Right forelimb (tissue), 1 donor: ENCODE results near the gene TCIRG1.

Experiments used
- DNase-seq: peaks from one replicate; pipeline ENCODE4 v3.0.0-alpha.2; 2018

The TCIRG1 gene

GRCh38 chr11:68052137-68052873, 13.5 kb downstream of the TCIRG1 start:
- no peak for DNase-seq

- DNase-seq: no peak
Measured at GRCh38 chr11:68053117-68053516, 14.3 kb downstream of the TCIRG1 start.

- DNase-seq: no peak
Measured at GRCh38 chr11:68053981-68054812, 15.4 kb downstream of the TCIRG1 start.

GRCh38 chr11:68056317-68057285, 17.8 kb downstream of the TCIRG1 start:
- DNase-seq: no peak

GRCh38 chr11:68057807-68058206, 19.0 kb downstream of the TCIRG1 start:
- DNase-seq: no peak

GRCh38 chr11:68061508-68061907, 22.7 kb downstream of the TCIRG1 start:
- DNase-seq: no peak

GRCh38 chr11:68064926-68065325, 26.1 kb downstream of the TCIRG1 start:
- DNase-seq: no peak

GRCh38 chr11:68065841-68066240, 27.0 kb downstream of the TCIRG1 start:
- DNase-seq: no peak

GRCh38 chr11:68066742-68067141, 27.9 kb downstream of the TCIRG1 start:
- DNase-seq: no peak

GRCh38 chr11:68067991-68068390, 29.2 kb downstream of the TCIRG1 start:
- no peak for DNase-seq

- no peak for DNase-seq
Measured at GRCh38 chr11:68071281-68072048, 32.6 kb downstream of the TCIRG1 start.

GRCh38 chr11:68074584-68075352, 35.9 kb downstream of the TCIRG1 start:
- DNase-seq: no peak

- DNase-seq: no peak
Measured at GRCh38 chr11:68076371-68077042, 37.7 kb downstream of the TCIRG1 start.

GRCh38 chr11:68077617-68078582, 39.1 kb downstream of the TCIRG1 start:
- DNase-seq: no peak

GRCh38 chr11:68080860-68081259, 42.0 kb downstream of the TCIRG1 start:
- no peak for DNase-seq

GRCh38 chr11:68081691-68082090, 42.9 kb downstream of the TCIRG1 start:
- no peak for DNase-seq

- DNase-seq: no peak
Measured at GRCh38 chr11:68082481-68082880, 43.7 kb downstream of the TCIRG1 start.

GRCh38 chr11:68083517-68083916, 44.7 kb downstream of the TCIRG1 start:
- no peak for DNase-seq

GRCh38 chr11:68089679-68090078, 50.9 kb downstream of the TCIRG1 start:
- DNase-seq: no peak

- DNase-seq: no peak
Measured at GRCh38 chr11:68090287-68090686, 51.5 kb downstream of the TCIRG1 start.
